HG02852 (cell line): ENCODE results near the gene APBA1.

Experiments used
- ATAC-seq: cut with Tn5 transposase; IDR thresholded peaks from one replicate; pipeline ENCODE4 v1.9.1; 2021; ENCODE audit warnings: mild to moderate bottlenecking, moderate library complexity; ENCODE audit not compliant: unreplicated experiment

APBA1 gene

GRCh38 chr9:69671879-69672595 lies at the start of gene APBA1:
TSS of gene APBA1 (minus strand) at chr9:69672371.
- peak; percentile 51 for ATAC-seq

GRCh38 chr9:69719983-69720382 lies 47.8 kb upstream of the APBA1 start:
- no peak for ATAC-seq

GRCh38 chr9:69719367-69719766 lies 47.2 kb upstream of the APBA1 start:
- no peak for ATAC-seq

DNA sequence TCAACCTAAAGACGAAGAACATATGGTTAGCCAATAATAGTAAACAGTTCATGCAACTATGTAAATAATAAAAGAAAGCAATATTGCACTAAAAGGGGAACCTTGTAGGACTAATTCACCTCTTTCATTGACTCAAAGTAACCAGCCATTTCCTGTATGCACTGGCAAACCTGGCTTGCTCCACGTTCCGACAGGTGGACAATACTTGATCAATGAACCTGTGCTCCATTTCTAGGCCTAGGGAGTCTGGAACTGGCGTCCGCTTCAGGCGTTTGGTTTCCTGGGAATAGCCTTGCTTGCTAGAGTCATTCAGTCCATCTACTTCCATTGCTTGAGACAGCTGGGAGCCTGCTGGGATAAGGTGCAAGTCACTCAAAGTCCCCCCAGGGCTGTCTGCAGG lies 46.0 kb upstream of the APBA1 start:
- no peak for ATAC-seq

DNA sequence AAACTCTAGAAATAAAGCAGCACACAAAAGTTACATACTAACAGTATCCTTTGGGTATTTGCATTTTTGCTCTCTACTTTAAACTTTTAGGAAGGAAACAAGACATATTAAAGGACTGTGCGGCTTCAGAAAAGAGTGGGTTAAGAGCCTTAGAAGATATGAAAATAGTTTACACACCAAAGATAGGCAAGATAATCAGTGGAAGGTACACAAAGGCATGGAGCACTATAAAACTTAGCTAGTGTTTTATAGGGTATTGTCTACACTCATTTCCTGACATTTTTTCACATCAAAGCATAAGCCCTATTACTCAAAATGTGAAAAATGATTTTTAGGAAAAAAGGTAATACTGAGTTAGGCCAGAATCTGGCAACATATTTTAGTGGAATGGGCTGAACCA lies 43.7 kb upstream of the APBA1 start:
- ATAC-seq = no peak

DNA sequence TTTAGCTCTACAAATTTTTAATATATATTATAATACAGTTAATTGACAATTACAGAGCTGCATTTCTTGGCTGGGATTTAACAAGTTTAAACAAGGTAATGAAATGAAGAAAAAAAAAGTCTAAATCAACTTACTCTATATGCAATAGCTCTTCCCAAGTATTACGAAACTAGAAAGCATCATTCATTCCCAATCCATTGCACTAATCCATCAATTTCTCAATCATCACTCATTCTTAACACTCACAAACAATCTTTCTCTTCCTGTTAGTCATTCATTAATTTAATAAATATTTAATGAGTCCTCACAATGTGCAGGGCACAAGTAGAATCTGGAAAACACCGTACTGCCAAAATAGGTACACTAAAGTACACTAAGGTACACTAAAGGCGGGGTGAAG lies 42.9 kb upstream of the APBA1 start:
- no peak for ATAC-seq

DNA sequence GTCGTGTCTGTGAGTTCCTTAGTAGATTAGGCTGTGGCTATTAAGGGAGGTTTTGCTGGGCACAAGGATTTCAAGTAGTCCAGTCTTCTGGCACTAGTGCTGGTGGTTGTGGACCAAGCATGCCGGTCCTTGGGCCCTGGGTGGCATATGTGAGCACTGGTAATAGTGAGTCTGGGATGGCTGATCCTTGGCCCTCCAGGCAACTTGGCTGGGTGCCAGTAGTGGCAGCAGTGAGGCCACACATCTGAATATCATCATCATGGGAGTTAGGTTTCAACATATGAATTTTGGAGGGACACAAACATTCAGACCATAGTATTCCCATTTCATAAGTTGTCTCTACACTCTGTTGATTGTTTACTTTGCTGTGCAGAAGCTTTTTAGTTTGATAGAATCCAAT lies 25.3 kb upstream of the APBA1 start:
- no peak for ATAC-seq

GRCh38 chr9:69696802-69697201 lies 24.6 kb upstream of the APBA1 start:
- no peak for ATAC-seq

DNA sequence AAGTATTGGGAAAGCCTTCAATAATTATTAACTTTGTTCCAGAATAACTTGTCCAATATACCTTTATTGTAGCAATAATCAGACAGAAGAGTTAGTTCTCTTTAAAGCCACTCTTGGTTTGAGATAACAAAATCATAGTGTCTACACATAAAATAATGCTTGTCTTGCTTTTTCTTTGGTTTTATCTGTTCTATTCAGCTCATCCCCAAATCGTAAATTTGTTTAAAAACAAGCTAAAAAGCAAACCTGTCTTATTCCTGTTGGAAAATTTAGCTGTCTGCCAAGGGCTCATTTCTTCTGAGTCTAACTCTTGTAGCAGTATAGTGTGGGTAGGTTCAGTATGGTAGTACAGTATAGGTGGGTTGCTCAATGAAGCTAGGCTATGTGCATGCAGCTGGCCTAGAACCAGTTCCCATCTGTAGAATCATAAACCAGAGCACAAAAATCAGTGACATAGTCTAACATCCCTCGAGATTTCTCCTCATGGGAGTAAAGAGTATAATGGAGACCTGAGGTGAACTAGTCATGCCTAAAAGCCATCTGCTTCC lies 17.9 kb upstream of the APBA1 start:
- ATAC-seq = no peak

GRCh38 chr9:69683927-69684326 lies 11.8 kb upstream of the APBA1 start:
- ATAC-seq = no peak

DNA sequence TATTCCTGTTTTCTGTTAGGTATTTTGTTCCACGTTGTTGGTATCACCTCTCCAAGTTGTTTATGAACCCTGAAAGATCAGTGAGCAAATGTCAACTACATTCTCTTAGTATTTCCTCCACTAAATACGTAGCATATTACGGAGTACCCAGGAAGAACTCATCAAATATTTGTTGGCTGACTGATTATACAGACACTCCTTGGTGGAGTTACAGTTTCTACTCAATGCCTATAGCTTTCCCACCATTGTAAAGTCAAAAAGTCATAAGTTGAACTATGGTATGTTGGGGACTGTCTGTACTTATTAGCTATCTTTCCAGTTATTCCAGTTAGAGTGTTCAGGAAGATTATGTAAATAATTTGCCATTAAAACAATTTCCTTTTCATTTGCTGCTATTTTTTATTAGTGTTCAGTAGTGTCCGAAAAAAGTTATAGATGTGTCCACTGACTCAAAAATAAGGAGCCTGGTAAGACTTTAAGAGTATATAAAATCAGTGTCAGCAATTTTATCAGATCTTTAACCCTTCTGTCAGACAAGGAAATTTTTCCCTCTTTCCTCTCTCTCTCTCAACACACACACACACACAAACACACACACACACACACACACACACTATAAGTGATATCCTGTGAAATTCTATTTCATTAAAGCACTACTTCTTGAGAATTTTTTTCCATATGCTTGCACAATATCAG lies 6.8 kb upstream of the APBA1 start:
- no peak for ATAC-seq

GRCh38 chr9:69677931-69678330 lies 5.8 kb upstream of the APBA1 start:
- no peak for ATAC-seq

DNA sequence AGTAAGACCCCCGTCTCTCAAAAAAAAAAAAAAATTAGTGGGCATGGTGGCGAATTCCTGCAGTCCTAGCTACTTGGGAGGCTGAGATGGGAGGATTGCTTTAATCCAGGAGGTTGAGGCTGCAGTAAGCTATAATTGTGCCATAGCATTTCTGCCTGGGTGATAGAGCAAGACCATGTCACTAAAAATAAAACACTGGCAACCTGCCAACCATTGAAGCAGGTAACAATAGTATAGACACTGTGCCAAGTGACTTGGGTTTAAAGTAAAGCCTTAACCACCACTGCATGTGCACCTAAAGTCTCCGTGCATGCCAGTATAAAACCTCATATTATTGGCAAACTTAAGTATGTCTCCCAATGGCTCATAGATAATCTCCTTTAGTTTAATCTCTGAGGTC lies 3.4 kb upstream of the APBA1 start:
- ATAC-seq = no peak

GRCh38 chr9:69674716-69675438 lies 2.7 kb upstream of the APBA1 start:
- no peak for ATAC-seq

- no peak for ATAC-seq
Observed at GRCh38 chr9:69674112-69674685, 2.0 kb upstream of the APBA1 start.

- ATAC-seq = no peak
Observed at GRCh38 chr9:69673311-69673640, 1.1 kb upstream of the APBA1 start.

DNA sequence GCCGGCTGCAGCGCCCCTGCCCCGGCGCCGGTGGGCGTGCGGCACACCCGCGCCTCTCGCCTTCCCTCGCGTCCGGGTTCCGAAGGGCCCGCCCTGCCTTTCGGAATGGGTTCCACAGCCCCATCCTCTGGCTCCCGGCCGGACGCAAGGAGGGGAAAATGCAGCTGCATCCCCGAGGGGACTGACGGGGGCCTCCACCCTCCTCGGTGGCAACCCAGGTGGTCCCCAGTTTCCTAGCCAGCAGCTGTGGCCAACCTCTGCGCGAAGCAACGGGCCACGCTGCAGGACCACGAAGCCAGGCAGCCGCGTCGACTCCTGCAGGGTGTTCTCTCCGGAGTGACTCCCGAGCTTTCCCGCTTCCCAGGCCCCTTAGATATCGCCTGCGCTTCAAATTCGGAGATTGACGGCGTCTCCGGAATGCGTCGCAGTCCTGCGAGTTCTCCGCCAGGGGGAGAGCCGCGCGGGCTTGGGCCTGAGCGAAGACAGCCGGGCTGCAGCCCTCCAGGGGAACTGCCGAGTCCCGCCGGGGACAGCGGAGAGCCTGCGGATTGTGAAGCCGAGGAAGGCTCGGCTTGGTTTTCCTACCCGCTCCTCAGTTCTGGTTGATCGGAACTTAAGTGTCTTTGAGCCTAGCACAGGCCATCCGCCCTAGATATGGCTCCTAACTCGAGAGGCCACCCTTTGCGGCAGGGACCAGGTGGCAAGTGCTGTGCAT lies 582 bp upstream of the APBA1 start:
- peak; percentile 94 for ATAC-seq

- no peak for ATAC-seq
Observed at GRCh38 chr9:69671311-69671878, 776 bp downstream of the APBA1 start.

GRCh38 chr9:69667306-69667705 lies 4.9 kb downstream of the APBA1 start:
- ATAC-seq = no peak

- no peak for ATAC-seq
Observed at GRCh38 chr9:69660304-69660703, 11.9 kb downstream of the APBA1 start.
